GM10266 (cell line): ENCODE measurements around the gene EGFL8.
"Not testable (repeated sequence)": the region's sequence is repeated elsewhere in the genome, so short reads cannot be mapped to it uniquely, and the experiment has no call there.

Experiments
- DNase-seq: peaks from one replicate; pipeline ENCODE4 v3.0.0; 2012; ENCODE audit errors: extremely low spot score
- CTCF ChIP-seq: IDR thresholded peaks from 2 replicates; pipeline ENCODE4 v1.5.1; 2012; ENCODE audit warnings: mild to moderate bottlenecking, low read depth; ENCODE audit not compliant: control insufficient read depth, insufficient read depth; ENCODE audit errors: missing control alignments

The EGFL8 gene

DNA sequence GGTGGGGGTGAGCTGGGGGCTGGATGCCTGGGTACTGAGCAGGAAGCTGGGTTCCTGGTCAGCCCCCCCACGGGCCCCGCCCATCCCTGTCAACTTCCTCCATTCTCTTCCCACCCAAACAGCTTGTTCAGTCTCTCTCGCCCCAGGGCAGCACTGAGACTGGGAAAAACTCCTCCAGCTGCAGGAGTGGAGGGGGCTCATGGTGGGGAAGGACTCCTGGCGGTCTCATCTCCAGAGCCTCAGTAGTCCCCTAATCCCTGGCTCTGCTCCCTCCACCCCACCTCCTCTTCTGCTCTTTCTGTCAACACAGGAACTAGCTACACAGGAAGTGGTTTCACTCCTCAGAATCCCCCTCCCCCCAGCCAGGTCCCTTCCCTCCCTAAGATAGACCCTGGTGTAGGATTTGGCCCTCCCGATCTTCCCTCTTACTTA lies 28.2 kb downstream of the EGFL8 start, which contains the start of gene GPSM3:
Gene GPSM3, minus strand, starts transcription at position 36 of the 432 bp plus-strand sequence. CDS start 130 bp downstream, outside the sequence.
- no peak for DNase-seq
- no peak for TF ChIP-seq CTCF

- DNase-seq, result not testable (repeated sequence)
Measured at GRCh38 chr6:32193096-32193495, 28.7 kb downstream of the EGFL8 start.

- no peak for TF ChIP-seq CTCF
Measured at GRCh38 chr6:32194388-32194787, 30.0 kb downstream of the EGFL8 start.

DNA sequence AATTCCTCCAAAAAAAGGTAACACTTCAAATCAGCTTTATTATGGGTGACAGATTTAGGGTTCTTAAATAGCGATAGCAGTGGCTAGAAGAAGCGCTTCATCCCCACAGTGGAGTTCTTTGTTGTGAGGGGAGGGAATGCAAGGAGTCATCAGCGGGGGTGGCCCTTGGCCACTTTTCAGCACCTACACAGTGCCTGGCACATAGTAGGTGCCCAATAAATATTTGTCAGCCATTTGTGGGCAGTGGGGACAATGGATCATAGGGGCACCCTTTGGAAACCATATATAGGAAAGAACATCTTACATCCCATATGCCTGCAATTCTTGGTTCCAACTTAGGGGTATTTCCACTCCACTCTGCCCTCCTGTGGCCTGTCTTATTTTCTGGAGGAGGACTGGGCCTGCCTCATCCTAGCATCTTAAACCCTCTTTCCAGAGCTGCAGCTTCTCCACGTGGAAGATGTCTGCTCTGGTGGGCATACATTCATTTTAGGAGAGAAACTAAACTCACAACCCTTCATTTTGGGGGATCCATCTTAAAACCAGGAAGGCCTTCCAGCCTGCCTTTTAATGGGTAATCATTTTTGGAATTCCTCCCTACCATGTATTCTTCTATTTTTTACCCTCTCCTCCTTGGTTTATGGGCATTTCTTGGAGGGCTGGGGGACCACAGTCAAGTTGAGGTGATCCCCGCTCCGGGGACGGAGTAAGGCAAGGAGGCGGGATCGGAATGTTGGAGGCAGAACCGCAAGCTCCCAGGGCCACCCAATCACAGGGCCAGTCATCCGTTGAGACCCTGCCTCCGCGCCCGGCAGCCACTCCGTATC lies 30.6 kb downstream of the EGFL8 start:
- peak; percentile 56 for TF ChIP-seq CTCF
- no peak for DNase-seq

More at GRCh38 chr6:32194388-32194787, 30.0 kb downstream of the EGFL8 start:
- DNase-seq, result no peak

GRCh38 chr6:32195652-32195901 lies 31.2 kb downstream of the EGFL8 start:
- peak; percentile 97 for DNase-seq
- TF ChIP-seq CTCF, result no peak

DNA sequence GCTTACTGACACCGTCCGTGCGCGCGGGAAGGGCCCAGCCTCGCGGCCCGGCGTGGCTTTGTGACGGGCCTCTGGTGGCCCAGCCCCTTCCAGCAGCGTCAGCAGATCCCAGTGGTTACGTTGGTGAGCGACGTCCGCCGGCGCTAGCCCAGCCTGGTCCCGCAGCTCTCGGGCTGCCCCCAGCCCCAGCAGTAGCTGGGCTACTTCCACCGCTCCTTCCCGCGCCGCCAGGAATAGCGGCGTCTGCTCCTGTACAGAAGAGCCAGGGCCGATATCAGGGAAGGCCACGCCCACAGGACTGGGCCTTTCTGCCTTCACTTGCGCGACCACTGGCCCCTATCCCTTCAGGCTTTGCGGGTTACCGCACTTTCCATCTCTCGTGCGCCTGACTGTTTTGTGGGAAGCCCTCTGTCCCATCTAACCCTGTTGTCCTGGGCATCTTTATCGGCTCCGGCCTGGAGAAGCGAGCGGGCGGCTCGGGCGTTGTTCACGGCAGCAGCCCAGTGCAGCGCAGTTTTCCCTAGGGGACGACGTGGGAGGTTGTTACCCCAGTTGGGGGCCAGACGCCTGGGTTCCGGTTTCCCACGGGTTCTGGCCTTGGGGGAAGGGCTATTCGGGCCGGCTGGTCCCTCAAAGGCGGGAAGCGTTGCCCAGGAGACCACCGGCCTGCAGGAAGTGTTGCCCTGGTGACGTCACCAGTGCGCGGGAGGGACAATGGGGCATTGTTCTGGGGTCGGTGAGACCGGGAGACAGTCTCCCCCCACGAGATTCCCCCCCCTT lies 31.7 kb downstream of the EGFL8 start:
- TF ChIP-seq CTCF, result no peak
- peak; percentile 84 for DNase-seq

- DNase-seq, result no peak
- peak; percentile 22 for TF ChIP-seq CTCF
Measured at GRCh38 chr6:32196682-32197616, 32.6 kb downstream of the EGFL8 start.
